ENCODE data around the gene SLN.
A peak's percentile ranks its signal among the peaks of the same experiment; 100 is the strongest.

SLN gene

GRCh38 chr11:107689317-107690202 is 22.3 kb downstream of the SLN start:
- Mint-ChIP-seq H3K4me3 (no peak overlapping the region), H3K36me3 (ENCODE audit: insufficient read depth) (no peaks in the 10 kb centered on the region), H3K9me3 (no peaks in the 10 kb centered on the region), H3K27me3 (peaks cover 23 to 30% of the 10 kb centered on the region in 2 donors), H3K27ac (no peak overlapping the region), H3K4me1 (ENCODE audit: low read depth in 2 of 2) (no peaks in the 10 kb centered on the region)
- ATAC-seq (replicated peaks) (peak; percentile 59), DNase-seq (peak; percentile 27 to 48 (median 33))

DNA sequence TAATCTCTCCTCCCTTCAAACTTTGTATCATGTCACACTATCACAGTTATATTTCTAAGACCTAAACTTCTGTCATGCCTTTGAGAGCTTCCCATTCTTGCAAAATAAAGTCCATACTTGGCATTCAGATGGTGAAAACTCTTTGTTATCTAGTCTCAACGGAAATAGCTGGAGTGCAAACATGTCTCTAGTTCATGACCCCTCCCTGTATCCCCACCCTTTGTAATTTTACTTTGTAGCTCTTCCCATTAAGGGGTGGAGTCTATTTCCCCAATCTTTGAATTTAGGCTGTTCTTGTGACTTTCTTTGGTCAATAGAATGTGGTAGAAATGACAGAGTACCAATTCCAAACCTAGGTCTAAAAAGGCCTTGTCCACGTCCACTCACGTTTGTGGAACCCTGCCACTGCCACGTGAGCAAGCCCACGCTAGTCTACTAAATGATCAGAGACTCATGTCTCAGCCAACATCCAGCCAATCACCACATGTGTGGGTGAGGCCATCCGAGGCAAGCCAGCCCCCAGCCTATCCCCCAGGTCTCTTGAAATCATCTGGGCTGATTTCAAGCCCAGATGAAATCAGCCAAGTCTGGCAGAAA is 23.4 kb downstream of the SLN start:
- no peak overlapping the region for H3K27ac Mint-ChIP-seq
- H3K4me3 Mint-ChIP-seq: no peak overlapping the region
- peaks cover 23 to 30% of the 10 kb centered on the region in 2 donors for H3K27me3 Mint-ChIP-seq
- H3K9me3 Mint-ChIP-seq: no peaks in the 10 kb centered on the region
- ATAC-seq (replicated peaks) (no peak), DNase-seq (no peak)
- H3K4me1 Mint-ChIP-seq (ENCODE audit: low read depth in 2 of 2): no peaks in the 10 kb centered on the region
- no peaks in the 10 kb centered on the region for H3K36me3 Mint-ChIP-seq (ENCODE audit: insufficient read depth)

DNA sequence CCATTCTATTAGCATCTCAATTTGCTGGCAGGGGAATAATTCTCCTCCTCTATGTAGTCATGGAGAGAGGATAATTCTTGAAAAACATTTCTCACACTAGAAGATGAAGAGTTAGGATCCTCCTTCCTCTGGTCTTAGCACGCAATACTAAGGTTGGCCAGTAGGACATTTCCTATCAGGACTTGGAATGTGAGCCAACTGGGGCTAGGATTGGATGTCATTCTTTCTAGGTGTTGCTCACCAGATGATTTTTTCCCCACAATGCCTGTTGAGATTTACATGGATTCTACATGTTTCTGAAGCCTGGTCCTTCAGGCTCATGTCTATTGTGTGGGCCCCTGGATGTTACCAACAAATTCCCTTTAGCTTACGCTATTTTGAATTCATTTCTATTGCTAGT is 28.0 kb downstream of the SLN start:
- ATAC-seq (replicated peaks) (no peak), DNase-seq (no peak)
- no peaks in the 10 kb centered on the region for H3K4me1 Mint-ChIP-seq (ENCODE audit: low read depth in 2 of 2)
- H3K4me3 Mint-ChIP-seq: no peak overlapping the region
- peaks cover 4 to 24% of the 10 kb centered on the region in 2 donors for H3K27me3 Mint-ChIP-seq
- H3K27ac Mint-ChIP-seq: no peak overlapping the region
- H3K9me3 Mint-ChIP-seq: no peaks in the 10 kb centered on the region
- H3K36me3 Mint-ChIP-seq (ENCODE audit: insufficient read depth): no peaks in the 10 kb centered on the region

- Mint-ChIP-seq H3K36me3 (ENCODE audit: insufficient read depth) (no peaks in the 10 kb centered on the region), H3K4me1 (ENCODE audit: low read depth in 2 of 2) (no peaks in the 10 kb centered on the region), H3K9me3 (no peaks in the 10 kb centered on the region), H3K4me3 (no peak overlapping the region), H3K27me3 (peaks cover 7 to 29% of the 10 kb centered on the region in 2 donors), H3K27ac (no peak overlapping the region)
- no peak for DNase-seq
- ATAC-seq (replicated peaks): no peak
These were observed 28.8 kb downstream of the SLN start for GRCh38 chr11:107683061-107683460.

DNA sequence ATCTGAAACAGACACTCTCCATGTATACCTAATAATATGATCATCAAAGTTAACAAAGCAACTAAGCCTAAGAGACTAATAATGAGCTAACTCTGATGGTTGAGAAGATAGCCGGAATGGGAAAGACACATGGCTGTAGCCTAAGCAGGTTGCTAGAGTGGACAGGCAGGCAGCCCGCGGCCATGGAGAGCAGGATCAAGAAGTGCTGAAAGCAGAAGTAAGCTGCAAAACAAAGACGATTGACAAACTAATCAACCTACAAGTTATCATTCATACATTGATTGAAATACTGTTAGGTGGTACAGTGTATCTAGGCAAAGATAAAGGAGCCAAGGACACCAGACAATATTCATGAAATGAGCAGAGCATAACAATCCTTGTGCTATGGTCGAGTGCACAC is 29.3 kb downstream of the SLN start:
- Mint-ChIP-seq H3K9me3 (no peaks in the 10 kb centered on the region), H3K27me3 (peaks cover 7 to 29% of the 10 kb centered on the region in 2 donors), H3K4me3 (no peak overlapping the region), H3K4me1 (ENCODE audit: low read depth in 2 of 2) (no peaks in the 10 kb centered on the region), H3K36me3 (ENCODE audit: insufficient read depth) (no peaks in the 10 kb centered on the region), H3K27ac (no peak overlapping the region)
- ATAC-seq (replicated peaks) (no peak), DNase-seq (no peak)

DNA sequence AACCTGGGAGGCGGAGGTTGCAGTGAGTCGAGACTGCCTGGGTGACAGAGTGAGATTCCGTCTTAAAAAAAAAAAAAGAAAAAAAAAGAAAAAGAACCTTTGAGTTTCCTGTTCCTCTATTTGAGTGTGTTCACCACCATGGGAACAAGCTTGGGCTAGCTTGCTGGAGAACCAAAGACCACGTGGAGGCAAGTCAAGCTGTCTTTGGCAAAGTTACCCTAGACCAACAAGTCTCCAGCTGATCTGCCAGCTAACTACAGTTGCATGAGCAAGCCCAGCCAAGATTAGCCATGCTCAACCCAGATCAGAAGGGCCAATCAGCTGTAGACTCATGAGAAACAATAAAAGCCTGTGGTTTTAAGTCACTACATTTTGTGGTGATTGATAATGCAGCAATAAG is 29.7 kb downstream of the SLN start:
- Mint-ChIP-seq H3K27me3 (peaks cover 7 to 29% of the 10 kb centered on the region in 2 donors), H3K27ac (no peak overlapping the region), H3K4me3 (no peak overlapping the region), H3K9me3 (no peaks in the 10 kb centered on the region), H3K4me1 (ENCODE audit: low read depth in 2 of 2) (no peaks in the 10 kb centered on the region), H3K36me3 (ENCODE audit: insufficient read depth) (no peaks in the 10 kb centered on the region)
- DNase-seq: no peak
- no peak for ATAC-seq (replicated peaks)

DNA sequence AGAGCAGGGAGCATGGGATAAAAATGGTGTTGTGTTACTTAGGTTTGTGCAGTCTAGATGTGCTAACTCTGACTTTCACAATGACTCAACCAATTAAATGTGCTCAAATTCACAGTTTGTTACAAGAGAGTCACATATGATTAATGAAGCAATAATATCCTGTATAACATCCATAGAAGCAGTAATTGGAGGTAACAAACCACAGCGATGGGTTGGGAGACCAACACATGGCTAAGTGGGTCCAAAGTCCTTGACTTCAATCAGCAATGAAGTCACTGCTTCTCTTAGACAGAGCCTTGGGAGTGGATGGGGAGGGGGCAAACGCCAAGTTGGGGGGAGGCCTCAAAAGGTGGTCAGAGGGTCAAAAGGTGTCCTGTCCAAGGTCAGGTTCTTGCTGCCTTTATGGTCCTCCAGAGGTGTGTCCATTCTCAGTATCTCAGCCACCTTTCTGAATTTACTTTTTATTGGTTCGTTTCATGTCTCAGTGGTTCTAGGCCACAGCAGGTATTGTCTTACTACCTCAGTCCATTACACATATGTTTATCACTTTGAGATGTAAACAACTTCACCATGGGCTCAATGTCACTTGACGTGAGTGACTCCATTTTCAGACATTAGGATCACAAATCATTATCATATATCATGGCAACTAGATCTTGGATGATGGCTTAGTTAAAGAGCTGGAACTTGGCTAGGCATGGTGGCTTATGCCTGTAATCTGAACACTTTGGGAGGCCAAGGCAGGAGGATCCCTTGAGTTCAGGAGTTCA is 32.4 kb downstream of the SLN start:
- H3K9me3 Mint-ChIP-seq: no peaks in the 10 kb centered on the region
- no peak for DNase-seq
- peaks cover 7 to 50% of the 10 kb centered on the region in 2 donors for H3K27me3 Mint-ChIP-seq
- H3K36me3 Mint-ChIP-seq (ENCODE audit: insufficient read depth): no peaks in the 10 kb centered on the region
- ATAC-seq (replicated peaks): no peak
- no peaks in the 10 kb centered on the region for H3K4me1 Mint-ChIP-seq (ENCODE audit: low read depth in 2 of 2)
- no peak overlapping the region for H3K27ac Mint-ChIP-seq
- H3K4me3 Mint-ChIP-seq: no peak overlapping the region

DNA sequence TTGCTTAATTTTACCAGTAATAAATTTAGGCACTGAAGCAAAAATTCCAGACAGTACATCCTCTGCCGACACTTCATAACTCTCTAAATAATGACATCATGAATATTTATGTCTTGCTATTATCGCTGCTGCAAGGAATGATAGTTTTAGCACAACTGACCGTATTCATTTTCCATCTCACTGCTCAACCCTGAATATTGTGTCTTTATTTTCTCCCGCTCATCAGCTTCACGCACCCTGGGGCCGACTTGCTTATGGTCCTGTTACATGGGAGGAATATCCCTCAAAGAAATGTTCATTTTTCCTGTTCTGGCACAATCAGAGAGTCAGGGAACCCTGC is 33.3 kb downstream of the SLN start:
- H3K27ac Mint-ChIP-seq: no peak overlapping the region
- DNase-seq (no peak), ATAC-seq (replicated peaks) (no peak)
- no peaks in the 10 kb centered on the region for H3K9me3 Mint-ChIP-seq
- H3K36me3 Mint-ChIP-seq (ENCODE audit: insufficient read depth): no peaks in the 10 kb centered on the region
- no peak overlapping the region for H3K4me3 Mint-ChIP-seq
- peaks cover 7 to 50% of the 10 kb centered on the region in 2 donors for H3K27me3 Mint-ChIP-seq
- no peaks in the 10 kb centered on the region for H3K4me1 Mint-ChIP-seq (ENCODE audit: low read depth in 2 of 2)

GRCh38 chr11:107677924-107678631 is 33.8 kb downstream of the SLN start:
- Mint-ChIP-seq H3K27me3 (peaks cover 7 to 50% of the 10 kb centered on the region in 2 donors), H3K9me3 (no peaks in the 10 kb centered on the region), H3K27ac (no peak overlapping the region), H3K4me3 (no peak overlapping the region), H3K4me1 (ENCODE audit: low read depth in 2 of 2) (no peaks in the 10 kb centered on the region), H3K36me3 (ENCODE audit: insufficient read depth) (no peaks in the 10 kb centered on the region)
- DNase-seq: no peak
- ATAC-seq (replicated peaks): no peak

- H3K36me3 Mint-ChIP-seq (ENCODE audit: insufficient read depth): no peaks in the 10 kb centered on the region
- DNase-seq: no peak
- ATAC-seq (replicated peaks): no peak
- no peaks in the 10 kb centered on the region for H3K9me3 Mint-ChIP-seq
- H3K4me1 Mint-ChIP-seq (ENCODE audit: low read depth in 2 of 2): peaks cover 0 to 2% of the 10 kb centered on the region in 2 donors
- H3K27me3 Mint-ChIP-seq: peaks cover 14 to 56% of the 10 kb centered on the region in 2 donors
- H3K27ac Mint-ChIP-seq: no peak overlapping the region
- no peak overlapping the region for H3K4me3 Mint-ChIP-seq
These were observed 35.4 kb downstream of the SLN start for GRCh38 chr11:107676336-107677057.

DNA sequence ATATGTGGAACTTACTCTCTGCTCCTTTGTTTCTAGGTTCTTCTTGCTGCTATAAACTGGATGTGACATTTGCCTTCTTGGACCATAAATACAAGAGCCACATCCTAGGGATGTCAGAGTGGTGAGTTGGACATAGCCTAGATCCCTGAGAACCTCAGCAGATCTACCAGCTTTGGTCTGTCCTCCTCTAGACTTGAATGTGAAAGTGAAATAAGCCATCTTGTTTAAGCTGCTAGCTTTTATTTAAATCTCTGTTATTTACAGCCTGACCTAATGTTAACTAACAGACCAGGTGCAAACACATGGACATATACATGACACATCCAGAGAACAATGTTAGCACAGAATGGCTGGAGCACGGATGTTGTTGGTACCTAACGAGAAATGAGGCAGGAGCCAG is 36.0 kb downstream of the SLN start:
- DNase-seq (no peak), ATAC-seq (replicated peaks) (no peak)
- H3K27ac Mint-ChIP-seq: no peak overlapping the region
- peaks cover 0 to 2% of the 10 kb centered on the region in 2 donors for H3K4me1 Mint-ChIP-seq (ENCODE audit: low read depth in 2 of 2)
- no peaks in the 10 kb centered on the region for H3K36me3 Mint-ChIP-seq (ENCODE audit: insufficient read depth)
- H3K9me3 Mint-ChIP-seq: no peaks in the 10 kb centered on the region
- H3K4me3 Mint-ChIP-seq: no peak overlapping the region
- H3K27me3 Mint-ChIP-seq: peaks cover 14 to 61% of the 10 kb centered on the region in 2 donors

GRCh38 chr11:107669893-107670601 is 41.8 kb downstream of the SLN start:
- no peak for ATAC-seq (replicated peaks)
- Mint-ChIP-seq H3K36me3 (ENCODE audit: insufficient read depth) (peaks cover 4% of the 10 kb centered on the region), H3K27ac (no peak overlapping the region), H3K4me3 (no peak overlapping the region), H3K27me3 (peaks cover 13 to 42% of the 10 kb centered on the region in 2 donors), H3K9me3 (no peaks in the 10 kb centered on the region), H3K4me1 (ENCODE audit: low read depth in 2 of 2) (peaks cover 0 to 2% of the 10 kb centered on the region in 2 donors)
- DNase-seq: no peak

Measured in effector memory CD8-positive, alpha-beta T cell (primary cell).